ENCODE data around the gene STK11IP. TPM values are rescaled to one million over a fixed set of nuclear protein-coding genes. Genes with fewer than 3 reads are reported as not detected.

Gene STK11IP
- total RNA-seq, 2 donors from 2014 or later = 28.5 to 53.0 TPM

DNA sequence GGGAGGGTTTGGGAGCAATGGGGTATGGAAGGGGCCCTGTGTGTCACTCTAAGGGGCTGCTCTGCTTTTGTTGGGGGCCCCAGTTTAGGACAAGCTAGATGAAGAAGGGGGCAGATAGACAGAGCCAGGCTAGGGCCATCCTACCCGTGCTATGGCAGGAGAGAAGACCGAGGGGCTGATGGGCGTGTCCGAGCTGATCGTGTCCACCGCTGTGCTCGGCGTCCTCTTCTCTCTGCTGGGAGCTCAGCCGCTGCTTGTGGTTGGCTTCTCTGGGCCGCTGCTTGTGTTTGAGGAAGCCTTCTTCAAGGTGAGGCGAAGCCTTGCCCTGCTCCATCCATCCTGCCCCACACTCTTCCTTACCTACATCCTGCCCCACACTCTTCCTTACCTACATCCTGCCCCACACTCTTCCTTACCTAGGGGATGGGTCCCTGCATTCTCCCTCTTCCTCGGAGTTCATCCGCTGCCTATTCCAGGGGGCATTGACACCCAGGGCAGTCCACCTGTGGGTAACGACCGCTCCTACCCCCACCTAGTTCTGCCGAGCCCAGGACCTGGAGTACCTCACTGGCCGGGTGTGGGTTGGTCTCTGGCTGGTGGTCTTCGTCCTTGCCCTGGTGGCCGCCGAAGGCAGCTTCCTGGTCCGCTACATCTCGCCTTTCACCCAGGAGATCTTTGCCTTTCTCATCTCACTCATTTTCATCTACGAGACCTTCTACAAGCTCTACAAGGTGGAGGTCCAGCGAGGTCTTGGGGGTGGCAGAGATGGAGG, 38.7 kb downstream of the STK11IP start:
- H3K27ac Mint-ChIP-seq = no peak overlapping the region
- H3K36me3 Mint-ChIP-seq = no peaks in the 10 kb centered on the region
- no peaks in the 10 kb centered on the region for H3K9me3 Mint-ChIP-seq
- ATAC-seq (no peak), DNase-seq (ENCODE audit: low spot score in 2 of 2) (no peak)

DNA sequence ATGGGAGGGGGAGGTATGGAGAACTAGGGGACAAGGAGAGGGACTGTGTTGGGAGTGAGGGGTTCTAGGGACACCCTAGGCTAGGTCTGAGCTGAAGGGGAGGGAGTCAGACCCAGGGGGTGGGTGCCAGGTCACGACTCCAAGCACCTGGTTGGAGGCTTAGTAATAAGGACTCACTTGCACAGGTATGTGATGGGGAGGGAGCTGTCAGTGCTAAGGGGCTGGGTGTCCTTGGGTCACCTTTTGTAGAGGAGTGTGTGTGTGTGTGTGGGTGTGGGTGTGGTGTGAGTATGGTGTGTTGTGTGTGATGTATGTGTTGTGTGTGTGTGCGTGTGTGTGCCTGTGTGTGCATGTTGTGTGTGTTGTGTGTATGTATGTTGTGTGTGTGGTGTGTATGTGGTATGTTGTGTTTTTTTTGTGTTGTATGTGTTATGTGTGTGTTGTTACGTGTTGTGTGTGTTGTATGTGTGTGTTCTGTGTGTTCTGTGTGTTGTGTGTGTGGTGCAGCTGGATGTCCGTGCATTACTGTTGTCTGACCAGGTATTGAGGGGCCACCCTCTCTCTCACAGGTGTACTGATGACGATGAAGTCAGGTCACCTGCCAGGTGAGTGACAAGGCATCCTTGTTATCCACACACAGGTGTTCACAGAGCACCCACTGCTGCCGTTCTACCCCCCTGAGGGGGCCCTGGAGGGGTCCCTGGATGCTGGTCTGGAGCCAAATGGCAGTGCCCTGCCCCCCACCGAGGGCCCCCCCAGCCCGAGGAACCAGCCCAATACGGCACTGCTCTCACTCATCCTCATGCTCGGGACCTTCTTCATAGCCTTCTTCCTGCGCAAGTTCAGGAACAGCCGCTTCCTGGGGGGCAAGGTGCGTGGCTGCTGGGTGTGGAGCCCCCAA, 39.5 kb downstream of the STK11IP start:
- no peak overlapping the region for H3K27ac Mint-ChIP-seq
- ATAC-seq = no peak
- H3K36me3 Mint-ChIP-seq = no peaks in the 10 kb centered on the region
- no peak for DNase-seq (ENCODE audit: low spot score in 2 of 2)
- no peaks in the 10 kb centered on the region for H3K9me3 Mint-ChIP-seq

DNA sequence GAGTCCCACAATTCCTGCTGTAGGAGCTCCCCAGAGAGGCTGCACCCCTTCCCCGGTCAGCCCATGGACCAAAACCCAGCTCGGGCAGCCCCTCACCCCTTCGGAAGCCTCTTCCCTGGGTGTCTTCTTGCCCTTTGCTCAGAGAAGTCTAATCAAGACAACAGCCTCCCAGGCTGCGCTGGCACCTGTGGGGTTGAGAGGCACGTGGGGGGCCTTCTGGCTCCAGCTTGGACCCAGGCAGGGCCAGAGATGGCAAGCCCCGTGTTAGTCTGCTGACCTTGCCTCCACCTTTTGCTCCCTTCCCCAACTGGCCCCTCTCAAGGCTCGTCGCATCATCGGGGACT, 40.2 kb downstream of the STK11IP start:
- no peaks in the 10 kb centered on the region for H3K9me3 Mint-ChIP-seq
- DNase-seq (ENCODE audit: low spot score in 2 of 2) = no peak
- no peak overlapping the region for H3K27ac Mint-ChIP-seq
- ATAC-seq = no peak
- no peaks in the 10 kb centered on the region for H3K36me3 Mint-ChIP-seq

DNA sequence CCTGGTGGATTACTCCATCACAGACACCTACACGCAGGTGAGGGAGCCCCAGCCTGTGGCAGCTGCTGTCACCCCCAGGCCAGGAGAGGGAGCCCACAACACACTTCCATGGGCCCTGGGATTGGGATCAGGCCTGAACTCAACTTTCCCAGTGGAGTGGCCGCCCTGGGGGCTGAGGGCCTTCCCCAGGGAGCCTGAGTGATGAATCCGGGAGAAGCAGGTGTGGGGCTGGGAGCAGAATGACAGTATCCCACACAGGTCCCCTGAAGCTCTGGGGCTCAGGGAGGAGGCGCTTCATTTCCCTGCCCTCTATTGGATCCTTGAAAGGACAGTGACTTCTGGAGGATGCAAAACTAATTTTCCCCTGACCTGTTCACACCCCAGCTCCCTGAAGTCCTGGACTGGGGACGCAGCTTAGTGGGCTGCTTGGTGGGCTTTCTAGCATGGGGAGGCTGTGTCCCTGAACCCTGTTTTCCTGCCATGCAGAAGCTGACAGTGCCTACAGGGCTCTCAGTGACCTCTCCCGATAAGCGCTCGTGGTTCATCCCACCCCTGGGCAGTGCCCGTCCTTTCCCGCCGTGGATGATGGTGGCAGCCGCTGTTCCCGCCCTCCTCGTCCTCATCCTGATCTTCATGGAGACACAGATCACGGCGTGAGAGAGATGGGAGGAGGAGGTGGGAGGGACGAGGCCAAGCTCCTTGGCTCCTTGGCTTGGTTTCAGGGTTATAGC, 40.7 kb downstream of the STK11IP start:
- no peaks in the 10 kb centered on the region for H3K36me3 Mint-ChIP-seq
- H3K9me3 Mint-ChIP-seq = no peaks in the 10 kb centered on the region
- no peak overlapping the region for H3K27ac Mint-ChIP-seq
- ATAC-seq = no peak
- DNase-seq (ENCODE audit: low spot score in 2 of 2) = no peak

DNA sequence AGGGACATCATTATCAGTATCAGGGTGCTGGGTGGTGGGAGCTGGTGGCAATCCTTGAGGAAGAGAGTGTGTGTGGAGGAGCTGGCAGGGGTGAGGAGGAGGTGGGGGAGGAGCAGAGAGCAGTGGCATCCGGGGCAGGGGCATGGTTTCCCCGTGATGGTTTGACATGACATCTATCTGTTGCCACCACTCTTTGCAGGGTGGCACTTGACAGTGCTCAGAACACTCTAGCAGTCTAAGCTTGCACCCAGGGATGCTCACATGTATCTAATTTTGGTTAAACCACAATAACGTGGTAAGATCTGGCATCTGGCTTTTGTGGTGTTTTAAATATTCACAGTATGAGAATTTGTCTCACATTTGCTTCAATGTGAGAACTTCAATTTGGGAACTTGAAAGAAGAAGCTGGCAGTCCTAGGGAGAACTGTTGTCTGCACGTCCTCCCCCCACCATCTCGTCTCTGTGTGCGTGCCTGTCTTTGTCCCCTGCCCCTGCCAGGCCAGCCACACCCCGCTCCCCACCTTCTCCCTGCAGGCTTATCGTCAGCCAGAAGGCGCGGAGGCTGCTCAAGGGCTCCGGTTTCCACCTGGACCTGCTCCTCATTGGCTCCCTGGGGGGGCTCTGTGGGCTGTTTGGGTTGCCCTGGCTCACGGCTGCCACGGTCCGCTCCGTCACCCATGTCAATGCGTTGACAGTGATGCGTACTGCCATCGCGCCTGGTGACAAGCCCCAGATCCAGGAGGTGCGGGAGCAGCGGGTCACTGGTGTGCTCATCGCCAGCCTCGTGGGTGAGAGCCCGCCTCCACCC, 41.5 kb downstream of the STK11IP start:
- no peaks in the 10 kb centered on the region for H3K9me3 Mint-ChIP-seq
- no peak for DNase-seq (ENCODE audit: low spot score in 2 of 2)
- ATAC-seq = no peak
- no peak overlapping the region for H3K27ac Mint-ChIP-seq
- no peaks in the 10 kb centered on the region for H3K36me3 Mint-ChIP-seq

DNA sequence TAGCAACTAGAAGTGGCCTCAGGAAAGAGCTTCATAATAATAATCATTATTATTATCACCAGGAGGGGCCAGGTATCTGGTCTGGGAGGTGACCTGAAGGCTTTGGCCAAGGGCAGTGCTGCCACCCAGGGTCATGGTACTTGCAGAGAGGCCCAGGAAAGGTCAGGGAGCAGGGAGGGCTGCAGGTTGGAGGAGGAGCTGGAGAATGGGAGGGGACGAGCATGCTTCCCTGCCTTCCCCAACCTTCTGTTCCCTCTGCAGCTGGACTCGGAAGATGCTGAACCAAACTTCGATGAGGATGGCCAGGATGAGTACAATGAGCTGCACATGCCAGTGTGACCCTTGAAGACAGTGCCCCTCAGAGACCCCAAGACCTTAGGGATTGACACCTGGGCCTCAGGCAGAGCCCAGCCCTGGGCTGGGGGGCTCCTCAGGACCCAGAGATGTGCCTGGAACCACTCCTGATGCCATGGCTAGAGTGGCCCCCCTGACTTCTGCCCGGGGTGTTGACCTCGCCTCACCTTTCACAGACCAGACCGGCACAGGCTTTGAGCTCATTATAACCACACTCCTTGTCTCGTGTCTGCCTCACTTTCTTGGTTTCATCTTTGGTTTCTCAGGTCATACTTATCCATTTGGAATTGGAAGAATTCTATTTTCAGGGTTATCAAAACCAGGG, 43.9 kb downstream of the STK11IP start:
- DNase-seq (ENCODE audit: low spot score in 2 of 2) (no peak), ATAC-seq (no peak)
- no peaks in the 10 kb centered on the region for H3K9me3 Mint-ChIP-seq
- H3K27ac Mint-ChIP-seq = no peak overlapping the region
- H3K36me3 Mint-ChIP-seq = no peaks in the 10 kb centered on the region

DNA sequence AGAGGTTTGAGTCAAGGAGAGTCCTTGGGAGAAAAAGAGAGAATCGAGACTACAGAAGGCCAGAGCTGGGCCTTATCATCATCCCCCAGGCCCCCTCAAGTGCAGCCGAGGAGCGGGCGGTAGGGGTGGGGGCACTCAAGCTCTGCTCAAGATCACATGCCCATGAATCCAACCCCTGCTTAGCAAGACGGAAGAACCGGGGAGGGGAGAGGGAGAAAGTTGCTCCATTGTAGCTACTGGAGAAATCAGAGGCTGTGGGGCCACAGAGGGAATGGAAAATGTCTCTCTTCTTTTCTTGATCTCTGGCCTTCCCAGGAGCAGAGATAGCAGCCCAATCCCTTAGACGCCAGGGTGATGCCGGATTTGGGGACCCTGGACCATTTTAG, 44.4 kb downstream of the STK11IP start:
- ATAC-seq = no peak
- H3K36me3 Mint-ChIP-seq = no peaks in the 10 kb centered on the region
- H3K27ac Mint-ChIP-seq = no peak overlapping the region
- no peaks in the 10 kb centered on the region for H3K9me3 Mint-ChIP-seq
- no peak for DNase-seq (ENCODE audit: low spot score in 2 of 2)

DNA sequence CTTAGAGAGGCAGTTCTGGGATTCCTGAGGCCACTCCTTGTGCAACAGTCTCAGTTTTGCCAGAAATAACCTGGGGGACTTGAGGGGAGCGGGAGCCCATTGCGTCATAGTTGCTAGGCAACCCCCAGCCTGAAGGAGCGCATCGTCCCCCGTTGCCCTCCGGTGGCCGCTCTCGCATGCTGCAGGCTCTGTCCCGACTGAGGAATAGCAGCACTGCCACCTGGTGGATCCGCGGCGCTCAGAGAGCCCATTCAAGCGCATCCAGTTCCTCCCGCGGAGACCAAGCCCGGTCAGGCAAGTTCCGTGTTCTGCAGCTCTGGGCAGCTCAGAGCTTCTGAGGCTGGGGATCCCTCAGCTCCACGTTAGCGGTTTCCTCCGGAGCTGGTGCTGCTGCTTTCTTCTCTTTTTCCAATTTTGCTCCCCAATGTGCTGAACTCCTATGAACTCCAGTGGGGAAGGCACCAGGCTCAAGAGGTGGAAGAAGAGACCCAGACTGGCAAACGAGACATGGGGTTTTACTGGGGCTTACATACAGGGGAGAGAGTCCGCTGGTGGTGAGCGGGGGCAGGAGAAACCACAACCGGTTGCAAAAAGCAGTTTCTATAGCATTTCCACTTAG, 44.9 kb downstream of the STK11IP start:
- DNase-seq (ENCODE audit: low spot score in 2 of 2) = peak; percentile 84 to 89
- no peaks in the 10 kb centered on the region for H3K9me3 Mint-ChIP-seq

DNA sequence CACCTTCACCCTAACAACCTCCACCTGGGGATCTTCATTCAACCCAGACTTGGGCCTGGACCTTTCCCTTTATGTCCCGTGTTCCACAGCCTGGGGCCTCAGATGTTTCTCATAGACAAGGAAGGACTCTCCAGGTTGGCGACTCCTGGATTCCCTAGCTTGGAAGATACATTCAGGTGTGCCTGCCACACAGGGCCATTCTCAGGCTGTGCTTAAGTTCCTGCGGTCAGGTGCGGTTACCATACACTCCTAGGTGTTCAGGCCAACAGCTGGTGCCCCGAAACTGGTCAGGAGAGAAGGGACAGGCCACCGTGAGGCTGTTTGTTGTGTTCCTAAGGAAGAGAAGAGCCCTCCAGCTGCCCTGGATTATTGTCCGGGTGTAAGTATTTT, 45.4 kb downstream of the STK11IP start:
- Mint-ChIP-seq H3K9me3 (no peaks in the 10 kb centered on the region), H3K27ac (no peak overlapping the region), H3K36me3 (no peaks in the 10 kb centered on the region)
- no peak for DNase-seq (ENCODE audit: low spot score in 2 of 2)
- ATAC-seq = no peak

More for the DNA sequence above, 44.9 kb downstream of the STK11IP start:
- peak; percentile 99 for ATAC-seq
- Mint-ChIP-seq H3K36me3 (no peaks in the 10 kb centered on the region), H3K27ac (no peak overlapping the region)

DNA sequence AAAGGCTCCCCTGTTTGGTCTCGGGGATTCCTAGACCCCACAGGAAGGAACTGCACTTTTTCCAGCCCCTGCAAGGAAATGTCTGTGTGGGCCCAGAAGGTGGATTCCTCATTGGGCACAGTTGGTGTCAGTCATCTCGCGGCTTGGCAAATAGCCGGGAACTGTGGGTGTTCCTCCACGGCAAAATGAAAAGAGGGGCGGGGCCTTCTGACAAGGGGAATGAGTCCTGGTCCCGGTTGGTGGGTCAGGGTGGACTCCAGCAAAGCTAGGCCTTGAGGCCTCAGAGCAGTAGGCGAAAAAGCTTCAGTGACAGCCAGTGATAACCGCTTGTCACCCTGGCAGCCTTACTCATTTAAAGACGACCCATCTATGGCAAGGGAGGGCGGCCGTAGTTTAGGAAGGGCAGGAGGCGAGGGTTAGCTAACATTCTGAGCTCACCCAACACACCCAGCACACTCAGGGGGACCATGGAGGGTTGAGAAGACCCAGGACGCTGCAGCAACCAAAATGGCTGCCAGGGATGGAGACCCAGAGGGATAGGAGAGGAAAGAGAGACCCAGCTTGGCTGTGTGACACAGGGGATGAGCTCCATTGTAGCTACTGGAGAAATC, 46.2 kb downstream of the STK11IP start:
- DNase-seq (ENCODE audit: low spot score in 2 of 2) = no peak
- no peaks in the 10 kb centered on the region for H3K36me3 Mint-ChIP-seq
- no peak for ATAC-seq
- H3K9me3 Mint-ChIP-seq = no peaks in the 10 kb centered on the region
- H3K27ac Mint-ChIP-seq = peak overlapping the region in 1 of 2 donors; percentile 20

DNA sequence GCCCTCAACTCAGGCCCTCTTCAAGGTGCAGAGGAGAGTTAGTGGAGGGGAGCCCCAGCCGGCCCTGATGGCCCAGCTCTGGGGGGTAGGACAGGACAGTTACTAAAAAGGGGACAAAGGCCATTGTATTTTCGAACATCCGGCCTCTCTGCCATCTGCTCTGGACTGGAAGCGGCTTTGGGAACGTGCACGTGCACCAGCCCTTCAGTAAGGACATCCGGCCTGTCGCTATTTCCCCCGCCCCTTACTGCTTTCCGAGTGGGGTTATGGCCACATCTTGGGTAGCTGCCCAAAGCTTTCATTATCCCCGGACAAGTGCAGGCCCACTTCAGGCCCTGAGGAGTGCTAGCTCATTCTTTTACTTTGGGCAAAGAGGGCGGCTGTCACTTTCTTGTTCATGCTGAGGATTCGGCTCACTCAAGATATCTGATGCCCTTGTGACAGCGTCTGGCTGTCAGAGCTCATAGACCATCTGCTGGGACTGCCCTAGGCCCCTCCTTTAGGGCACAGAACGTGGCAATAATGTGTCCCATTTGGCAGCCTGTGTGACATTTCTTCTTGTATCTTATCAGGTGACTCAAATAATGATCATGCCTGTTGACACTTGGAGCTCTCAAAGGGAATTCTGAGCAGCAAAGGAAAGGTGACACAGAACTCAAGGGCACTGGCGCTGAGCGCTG, 47.3 kb downstream of the STK11IP start:
- no peaks in the 10 kb centered on the region for H3K9me3 Mint-ChIP-seq
- no peaks in the 10 kb centered on the region for H3K36me3 Mint-ChIP-seq
- DNase-seq (ENCODE audit: low spot score in 2 of 2) (no peak), ATAC-seq (no peak)
- H3K27ac Mint-ChIP-seq = no peak overlapping the region

DNA sequence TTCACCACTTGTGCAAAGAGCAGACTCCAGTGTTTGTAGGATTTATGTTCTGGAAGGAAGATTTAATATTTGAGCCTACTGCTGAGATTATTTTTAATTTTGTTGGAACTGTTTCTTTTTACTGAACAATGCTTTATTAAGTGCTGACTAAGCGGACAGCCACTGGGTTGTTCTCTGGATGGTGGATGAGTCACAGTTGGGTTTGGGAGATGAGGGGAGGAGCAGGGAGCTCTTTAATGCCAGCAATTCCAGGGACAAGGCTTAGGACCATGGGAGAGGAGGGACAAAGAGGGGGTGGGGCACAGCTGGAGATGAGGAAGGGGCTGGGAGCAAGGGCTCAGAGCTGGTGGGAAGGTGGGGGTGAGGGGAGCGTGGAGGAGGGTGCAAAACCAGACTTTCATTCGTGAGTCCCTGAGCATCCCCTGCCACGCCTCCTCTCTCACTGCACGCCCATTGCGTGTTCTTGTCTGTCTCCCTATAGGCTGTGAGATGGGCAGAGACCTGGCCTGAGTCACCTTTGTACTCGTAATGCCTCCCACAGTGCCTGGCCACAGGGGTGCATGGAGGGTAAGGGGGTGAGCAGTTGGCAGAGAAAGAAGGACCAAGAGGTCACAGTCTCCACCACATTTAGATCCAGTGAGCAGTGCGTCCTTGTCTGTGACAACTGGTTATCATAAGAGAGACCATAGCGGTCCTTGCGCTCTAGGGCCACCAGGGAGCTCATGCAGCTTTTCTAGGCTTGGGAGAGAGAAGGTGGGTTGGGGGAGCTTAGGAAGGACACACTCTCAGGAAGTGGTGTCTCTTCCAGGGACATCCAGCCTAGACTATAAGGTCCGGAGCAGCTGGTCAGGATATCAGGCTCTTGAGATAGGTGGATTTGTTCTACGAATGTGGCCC, 48.2 kb downstream of the STK11IP start:
- H3K36me3 Mint-ChIP-seq = no peaks in the 10 kb centered on the region
- no peaks in the 10 kb centered on the region for H3K9me3 Mint-ChIP-seq
- ATAC-seq (no peak), DNase-seq (ENCODE audit: low spot score in 2 of 2) (no peak)
- no peak overlapping the region for H3K27ac Mint-ChIP-seq

DNA sequence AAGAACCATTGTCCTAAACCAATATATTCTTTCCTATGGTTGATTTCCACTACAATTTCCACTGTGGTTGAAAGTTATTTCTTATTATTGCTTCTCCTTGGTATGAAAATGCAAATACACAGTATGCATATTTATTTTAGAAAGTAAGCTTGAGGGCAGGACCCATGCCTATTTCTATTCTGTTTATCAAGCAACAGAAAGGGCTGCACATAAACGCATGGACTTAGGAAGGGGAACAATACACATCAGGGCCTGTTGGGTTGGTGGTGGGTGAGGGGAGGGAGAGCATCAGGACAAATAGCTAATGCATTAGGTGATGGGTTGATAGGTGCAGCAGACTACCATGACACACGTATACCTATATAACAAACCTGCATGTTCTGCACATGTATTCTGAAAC, 50.5 kb downstream of the STK11IP start:
- no peak for ATAC-seq
- Mint-ChIP-seq H3K9me3 (no peaks in the 10 kb centered on the region), H3K27ac (no peak overlapping the region), H3K36me3 (peaks cover 0 to 4% of the 10 kb centered on the region in 2 donors)
- no peak for DNase-seq (ENCODE audit: low spot score in 2 of 2)

DNA sequence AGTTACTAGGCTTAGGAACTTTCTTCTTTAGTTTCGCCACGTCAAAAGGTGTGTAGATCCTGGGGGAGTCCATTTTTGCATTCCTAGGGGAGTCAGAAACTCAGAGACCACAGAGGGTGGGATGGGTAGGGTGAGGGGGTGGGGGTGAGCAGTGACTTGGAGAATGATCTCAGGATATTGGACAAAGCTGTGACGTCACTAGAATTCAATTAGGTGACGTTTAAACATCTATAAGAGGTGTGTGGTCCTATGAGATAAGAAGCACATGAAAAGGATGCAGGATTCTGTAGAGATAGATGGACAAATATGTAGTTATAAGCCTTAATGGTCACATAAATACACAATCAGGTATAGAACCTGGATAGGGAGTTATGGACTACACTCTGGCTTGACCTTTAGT, 51.3 kb downstream of the STK11IP start:
- ATAC-seq = no peak
- peaks cover 0 to 4% of the 10 kb centered on the region in 2 donors for H3K36me3 Mint-ChIP-seq
- H3K27ac Mint-ChIP-seq = no peak overlapping the region
- no peak for DNase-seq (ENCODE audit: low spot score in 2 of 2)
- H3K9me3 Mint-ChIP-seq = no peaks in the 10 kb centered on the region

Measured in activated naive CD4-positive, alpha-beta T cell treated with anti-CD3 and anti-CD28 coated beads, Interleukin-2, amount 50 U/mL, for 72 hours (primary cell).